HepG2 (cell line): Measurements from ENCODE around the gene HEXD. TPM values are rescaled to one million over a fixed set of nuclear protein-coding genes. Genes with fewer than 3 reads are reported as not detected.
A peak's percentile ranks its signal among the peaks of the same experiment; 100 is the strongest.

Source experiments
- BORCS8-MEF2B ChIP-seq: sonication (generic); formaldehyde crosslinking; IDR thresholded peaks from 2 replicates; pipeline ENCODE4 v1.8.0; 2022; ENCODE audit warnings: mild to moderate bottlenecking, missing genetic modification reagents
- DPF2 ChIP-seq: sonication (generic); formaldehyde crosslinking; IDR thresholded peaks from 2 replicates; pipeline ENCODE4 v1.4.0; 2020; ENCODE audit warnings: mild to moderate bottlenecking, low read depth, missing genetic modification reagents, borderline replicate concordance
- EED ChIP-seq: sonication (generic); formaldehyde crosslinking; IDR thresholded peaks from 2 replicates; pipeline ENCODE4 v1.5.0; 2020; ENCODE audit warnings: mild to moderate bottlenecking, missing genetic modification reagents
- MBNL3 ChIP-seq: fragments of 250-450 bp; sonication (Bioruptor Pico); conservative IDR thresholded peaks from 2 replicates; pipeline ENCODE4 v1.8.0; 2022; ENCODE audit warnings: mild to moderate bottlenecking, inconsistent platforms
- PRPF4 ChIP-seq: fragments of 200-400 bp; formaldehyde crosslinking; IDR thresholded peaks from 2 replicates; pipeline ENCODE4 v1.6.1; 2016; ENCODE audit warnings: low read length, low read depth; ENCODE audit not compliant: poor library complexity, severe bottlenecking
- RFX1 ChIP-seq: fragments of 450-650 bp; IDR thresholded peaks from 2 replicates; pipeline ENCODE4 v1.6.1; 2017
- SAFB2 ChIP-seq: sonication (generic); formaldehyde crosslinking; IDR thresholded peaks from 2 replicates; pipeline ENCODE4 v1.5.1; 2020; ENCODE audit warnings: missing genetic modification reagents, low read depth, mild to moderate bottlenecking, borderline replicate concordance
- SIX1 ChIP-seq: sonication (generic); formaldehyde crosslinking; IDR thresholded peaks from 2 replicates; pipeline ENCODE4 v1.4.0; 2020; ENCODE audit warnings: missing genetic modification reagents, borderline replicate concordance
- TEAD3 ChIP-seq: optimal IDR thresholded peaks from 2 replicates; pipeline ENCODE3; 2016; ENCODE audit warnings: borderline replicate concordance
- ZBTB3 ChIP-seq: sonication (generic); formaldehyde crosslinking; IDR thresholded peaks from 2 replicates; pipeline ENCODE4 v1.4.0; 2020; ENCODE audit warnings: low read depth, mild to moderate bottlenecking, moderate library complexity, missing genetic modification reagents, borderline replicate concordance
- ZFP37 ChIP-seq: sonication (generic); formaldehyde crosslinking; IDR thresholded peaks from 2 replicates; pipeline ENCODE4 v1.4.0; 2020; ENCODE audit warnings: missing genetic modification reagents, borderline replicate concordance
- ZKSCAN8 ChIP-seq: IDR thresholded peaks from 2 replicates; pipeline ENCODE4 v1.6.1; 2016; ENCODE audit warnings: borderline replicate concordance, missing genetic modification reagents, missing compliant biosample characterization
- ZNF333 ChIP-seq: sonication (generic); formaldehyde crosslinking; IDR thresholded peaks from 2 replicates; pipeline ENCODE4 v1.4.0; 2020; ENCODE audit warnings: mild to moderate bottlenecking, missing genetic modification reagents, borderline replicate concordance
- ZNF382 ChIP-seq: sonication (generic); formaldehyde crosslinking; IDR thresholded peaks from 2 replicates; pipeline ENCODE4 v1.5.0; 2020; ENCODE audit warnings: missing genetic modification reagents, mild to moderate bottlenecking, borderline replicate concordance
- ZNF629 ChIP-seq: sonication (generic); formaldehyde crosslinking; conservative IDR thresholded peaks from 2 replicates; pipeline ENCODE4 v1.5.0; 2020; ENCODE audit warnings: missing genetic modification reagents
- ZNF839 ChIP-seq: sonication (generic); formaldehyde crosslinking; IDR thresholded peaks from 2 replicates; pipeline ENCODE4 v1.4.0; 2020; ENCODE audit warnings: missing genetic modification reagents, mild to moderate bottlenecking, borderline replicate concordance
- ZNF878 ChIP-seq: sonication (generic); formaldehyde crosslinking; IDR thresholded peaks from 2 replicates; pipeline ENCODE4 v1.8.1; 2023; ENCODE audit warnings: mild to moderate bottlenecking, missing genetic modification reagents, moderate library complexity
- ZNF891 ChIP-seq: sonication (generic); formaldehyde crosslinking; IDR thresholded peaks from 2 replicates; pipeline ENCODE4 v1.5.0; 2020; ENCODE audit warnings: mild to moderate bottlenecking, missing genetic modification reagents
- polyA plus RNA-seq, 8 experiments: library from polyadenylated mRNA; depleted of rRNA in 3 of 8; stranded (reverse) in 7 of 8; unstranded in 1 of 8; fragments of >200 nt; fragmentation: Illumina TruSeq in 4 of 8; extraction: Trizol in 4 of 8; gene quantifications; 2 replicates each; pipeline versions ENCODE4 v1.2.1 to v1.2.3, GENCODE V29; 2011 to 2016; ENCODE audit warnings: low read depth in 4 of 8, missing spikeins in 1 of 8, mixed read lengths in 1 of 8; ENCODE audit not compliant: insufficient read depth in 1 of 8
- total RNA-seq, 5 experiments: library from RNA; depleted of rRNA; stranded (reverse); fragments of >200 nt; fragmentation: Illumina TruSeq; extraction: Trizol; gene quantifications; 2 replicates each; pipeline ENCODE4 v1.2.3, GENCODE V29; 2016; ENCODE audit warnings: low read depth in 1 of 5
- TF ChIP-seq, protein P1 (sequence below): sonication (generic); formaldehyde crosslinking; IDR thresholded peaks from 2 replicates; pipeline ENCODE4 v1.8.1; 2023; ENCODE audit warnings: mild to moderate bottlenecking, missing genetic modification reagents
- TF ChIP-seq, protein P2 (sequence below): sonication (generic); formaldehyde crosslinking; IDR thresholded peaks from 2 replicates; pipeline ENCODE4 v1.4.0; 2020; ENCODE audit warnings: mild to moderate bottlenecking, low read depth, missing genetic modification reagents
- TF ChIP-seq, protein P3 (sequence below): sonication (generic); formaldehyde crosslinking; IDR thresholded peaks from 2 replicates; pipeline ENCODE4 v1.4.0; 2020; ENCODE audit warnings: mild to moderate bottlenecking, missing genetic modification reagents
- TF ChIP-seq, protein P4 (sequence below): sonication (generic); formaldehyde crosslinking; IDR thresholded peaks from 2 replicates; pipeline ENCODE4 v1.4.0; 2020; ENCODE audit warnings: missing genetic modification reagents
- TF ChIP-seq, protein P5 (sequence below): IDR thresholded peaks from 2 replicates; pipeline ENCODE4 v1.6.1; 2016; ENCODE audit warnings: mild to moderate bottlenecking

The HEXD gene
- total and polyA plus RNA-seq, 2 of the 13 experiments (the other 11 are each of a cell fraction or from before 2014, with no cell fraction given) = 22.3 to 41.8 TPM

DNA sequence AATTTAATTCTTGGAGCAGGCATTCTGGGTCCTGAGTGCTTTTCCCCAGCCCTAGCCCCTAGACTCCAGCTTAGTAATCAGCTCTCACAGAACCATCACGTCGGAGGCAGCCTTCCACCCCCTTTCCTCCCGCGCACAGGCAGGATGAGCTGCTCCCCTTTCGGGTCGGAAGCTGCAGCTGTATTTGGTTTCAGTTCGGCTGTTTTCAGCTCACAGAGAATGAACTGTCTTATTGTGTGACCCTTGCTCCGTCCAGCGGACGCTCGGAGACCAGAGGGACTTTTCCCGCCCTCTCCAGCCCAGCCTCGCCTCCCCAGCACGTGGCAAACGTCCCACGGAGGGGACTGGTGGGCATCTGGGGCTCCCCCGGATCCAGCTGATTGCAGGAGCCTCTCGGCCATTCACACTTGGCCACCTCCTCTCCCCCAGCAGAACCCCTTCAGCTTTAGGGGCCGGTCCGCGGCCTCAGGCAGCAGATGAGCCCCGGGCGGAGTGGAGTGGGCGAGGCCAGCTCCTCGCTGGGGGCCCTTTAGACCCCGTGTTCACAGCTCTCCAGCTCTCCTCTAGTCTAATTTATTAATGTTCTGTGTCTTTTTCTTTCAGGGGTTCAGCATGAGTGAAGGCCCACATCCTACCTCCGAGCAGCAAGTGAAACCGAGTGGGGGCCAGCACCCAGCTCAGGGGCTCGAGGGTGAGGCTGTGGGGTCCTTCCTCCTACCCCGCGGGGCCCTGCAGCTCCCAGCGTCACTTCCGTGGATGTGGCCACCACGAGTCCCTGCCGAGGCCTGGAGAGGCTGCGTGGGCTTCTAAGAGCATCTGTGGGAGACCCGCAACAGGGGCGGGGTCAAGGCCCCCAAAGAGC is 47.4 kb upstream of the HEXD start (continued):
- TF ChIP-seq, protein P1, sequence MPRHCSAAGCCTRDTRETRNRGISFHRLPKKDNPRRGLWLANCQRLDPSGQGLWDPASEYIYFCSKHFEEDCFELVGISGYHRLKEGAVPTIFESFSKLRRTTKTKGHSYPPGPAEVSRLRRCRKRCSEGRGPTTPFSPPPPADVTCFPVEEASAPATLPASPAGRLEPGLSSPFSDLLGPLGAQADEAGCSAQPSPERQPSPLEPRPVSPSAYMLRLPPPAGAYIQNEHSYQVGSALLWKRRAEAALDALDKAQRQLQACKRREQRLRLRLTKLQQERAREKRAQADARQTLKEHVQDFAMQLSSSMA (CRISPR knock-in tag) = peak; percentile 86; the same call in 1 of the 2 replicates
- TF ChIP-seq, protein P2, sequence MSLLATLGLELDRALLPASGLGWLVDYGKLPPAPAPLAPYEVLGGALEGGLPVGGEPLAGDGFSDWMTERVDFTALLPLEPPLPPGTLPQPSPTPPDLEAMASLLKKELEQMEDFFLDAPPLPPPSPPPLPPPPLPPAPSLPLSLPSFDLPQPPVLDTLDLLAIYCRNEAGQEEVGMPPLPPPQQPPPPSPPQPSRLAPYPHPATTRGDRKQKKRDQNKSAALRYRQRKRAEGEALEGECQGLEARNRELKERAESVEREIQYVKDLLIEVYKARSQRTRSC = peak; percentile 90; the same call in 1 of the 2 replicates
- TF ChIP-seq ZBTB3 (CRISPR knock-in tag) (peak; percentile 60; the same call in 1 of the 2 replicates), ZNF891 (CRISPR knock-in tag) (peak; percentile 98), DPF2 (CRISPR knock-in tag) (0 out of 2 replicates have a peak, but pooled peaks have one; percentile 35), ZFP37 (CRISPR knock-in tag) (peak; percentile 98), PRPF4 (no peak), ZNF839 (0 out of 2 replicates have a peak, but pooled peaks have one; percentile 41), ZNF333 (CRISPR knock-in tag) (peak; percentile 64; the same call in 1 of the 2 replicates), ZNF878 (CRISPR knock-in tag) (peak; percentile 96), SAFB2 (CRISPR knock-in tag) (no peak), BORCS8-MEF2B (CRISPR knock-in tag) (peak; percentile 98), ZNF382 (CRISPR knock-in tag) (no peak), SIX1 (CRISPR knock-in tag) (peak; percentile 73; the same call in 1 of the 2 replicates), ZNF629 (0 out of 2 replicates have a peak, but pooled peaks have one; percentile 21), TEAD3 (CRISPR knock-in tag) (peak; percentile 48), MBNL3 (no peak), EED (CRISPR knock-in tag) (peak; percentile 41; the same call in 1 of the 2 replicates), RFX1 (no peak), ZKSCAN8 (peak; percentile 53; the same call in 1 of the 2 replicates)
- TF ChIP-seq, protein P3, sequence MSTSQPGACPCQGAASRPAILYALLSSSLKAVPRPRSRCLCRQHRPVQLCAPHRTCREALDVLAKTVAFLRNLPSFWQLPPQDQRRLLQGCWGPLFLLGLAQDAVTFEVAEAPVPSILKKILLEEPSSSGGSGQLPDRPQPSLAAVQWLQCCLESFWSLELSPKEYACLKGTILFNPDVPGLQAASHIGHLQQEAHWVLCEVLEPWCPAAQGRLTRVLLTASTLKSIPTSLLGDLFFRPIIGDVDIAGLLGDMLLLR = peak; percentile 89
- TF ChIP-seq, protein P4, sequence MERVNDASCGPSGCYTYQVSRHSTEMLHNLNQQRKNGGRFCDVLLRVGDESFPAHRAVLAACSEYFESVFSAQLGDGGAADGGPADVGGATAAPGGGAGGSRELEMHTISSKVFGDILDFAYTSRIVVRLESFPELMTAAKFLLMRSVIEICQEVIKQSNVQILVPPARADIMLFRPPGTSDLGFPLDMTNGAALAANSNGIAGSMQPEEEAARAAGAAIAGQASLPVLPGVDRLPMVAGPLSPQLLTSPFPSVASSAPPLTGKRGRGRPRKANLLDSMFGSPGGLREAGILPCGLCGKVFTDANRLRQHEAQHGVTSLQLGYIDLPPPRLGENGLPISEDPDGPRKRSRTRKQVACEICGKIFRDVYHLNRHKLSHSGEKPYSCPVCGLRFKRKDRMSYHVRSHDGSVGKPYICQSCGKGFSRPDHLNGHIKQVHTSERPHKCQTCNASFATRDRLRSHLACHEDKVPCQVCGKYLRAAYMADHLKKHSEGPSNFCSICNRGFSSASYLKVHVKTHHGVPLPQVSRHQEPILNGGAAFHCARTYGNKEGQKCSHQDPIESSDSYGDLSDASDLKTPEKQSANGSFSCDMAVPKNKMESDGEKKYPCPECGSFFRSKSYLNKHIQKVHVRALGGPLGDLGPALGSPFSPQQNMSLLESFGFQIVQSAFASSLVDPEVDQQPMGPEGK = peak; percentile 75
- TF ChIP-seq, protein P5, sequence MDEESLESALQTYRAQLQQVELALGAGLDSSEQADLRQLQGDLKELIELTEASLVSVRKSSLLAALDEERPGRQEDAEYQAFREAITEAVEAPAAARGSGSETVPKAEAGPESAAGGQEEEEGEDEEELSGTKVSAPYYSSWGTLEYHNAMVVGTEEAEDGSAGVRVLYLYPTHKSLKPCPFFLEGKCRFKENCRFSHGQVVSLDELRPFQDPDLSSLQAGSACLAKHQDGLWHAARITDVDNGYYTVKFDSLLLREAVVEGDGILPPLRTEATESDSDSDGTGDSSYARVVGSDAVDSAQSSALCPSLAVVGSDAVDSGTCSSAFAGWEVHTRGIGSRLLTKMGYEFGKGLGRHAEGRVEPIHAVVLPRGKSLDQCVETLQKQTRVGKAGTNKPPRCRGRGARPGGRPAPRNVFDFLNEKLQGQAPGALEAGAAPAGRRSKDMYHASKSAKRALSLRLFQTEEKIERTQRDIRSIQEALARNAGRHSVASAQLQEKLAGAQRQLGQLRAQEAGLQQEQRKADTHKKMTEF (CRISPR knock-in tag) = peak; percentile 81
